Measurements from ENCODE around the gene SDK2.

Gene SDK2

GRCh38 chr17:73297934-73298861, 346.0 kb downstream of the SDK2 start:
- DNase-seq (ENCODE audit: low read depth): peak; percentile 58

GRCh38 chr17:73293480-73293911, 350.7 kb downstream of the SDK2 start:
- DNase-seq (ENCODE audit: low read depth): peak; percentile 86

GRCh38 chr17:73293031-73293430, 351.2 kb downstream of the SDK2 start:
- DNase-seq (ENCODE audit: low read depth): no peak

- DNase-seq (ENCODE audit: low read depth): no peak
Observed at GRCh38 chr17:73292031-73292531, 352.2 kb downstream of the SDK2 start.

GRCh38 chr17:73291260-73291801, 352.9 kb downstream of the SDK2 start:
- DNase-seq (ENCODE audit: low read depth): peak; percentile 73

- no peak for DNase-seq (ENCODE audit: low read depth)
Observed at GRCh38 chr17:73290399-73291259, 353.6 kb downstream of the SDK2 start.

GRCh38 chr17:73289549-73290254, 354.5 kb downstream of the SDK2 start:
- no peak for DNase-seq (ENCODE audit: low read depth)

- peak; percentile 81 for DNase-seq (ENCODE audit: low read depth)
Observed at GRCh38 chr17:73288534-73289302, 355.5 kb downstream of the SDK2 start.

- DNase-seq (ENCODE audit: low read depth): no peak
Observed at GRCh38 chr17:73286863-73287296, 357.4 kb downstream of the SDK2 start.

GRCh38 chr17:73285916-73286862, 358.1 kb downstream of the SDK2 start:
- DNase-seq (ENCODE audit: low read depth): no peak

GRCh38 chr17:73285603-73285908, 358.7 kb downstream of the SDK2 start:
- no peak for DNase-seq (ENCODE audit: low read depth)

- DNase-seq (ENCODE audit: low read depth): no peak
Observed at GRCh38 chr17:73284906-73285602, 359.2 kb downstream of the SDK2 start.

Data from amniotic epithelial cell (primary cell).